ENCODE measurements around the gene DLG2. TPM values are rescaled to one million over a fixed set of nuclear protein-coding genes. Genes with fewer than 3 reads are reported as not detected.

DLG2 gene
- total RNA-seq, 1 experiment from 2014 or later, result 17.5 TPM

DNA sequence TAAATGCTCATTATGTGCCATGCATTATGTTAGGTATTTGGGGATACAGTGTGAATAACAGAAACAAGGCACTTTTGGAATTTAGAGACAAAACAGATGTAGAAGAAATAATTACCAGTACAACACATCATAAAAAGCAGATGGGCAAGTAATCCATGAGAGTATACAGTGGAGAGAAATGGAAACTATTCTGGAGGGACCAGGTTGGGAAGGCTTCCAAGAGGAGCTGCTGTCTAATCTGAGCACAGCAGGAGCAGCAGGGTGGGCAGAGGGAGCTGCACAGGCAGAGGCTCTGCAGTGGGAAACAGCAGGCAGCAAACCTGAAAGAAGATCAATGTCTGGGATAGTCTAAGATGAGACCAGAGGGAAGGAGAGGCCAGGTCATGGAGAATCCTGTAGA lies 2072.3 kb downstream of the DLG2 start:
- H3K27me3 Mint-ChIP-seq (ENCODE audit: low read depth), result no peaks in the 10 kb centered on the region
- H3K36me3 Mint-ChIP-seq, result no peaks in the 10 kb centered on the region
- no peak overlapping the region for H3K27ac Mint-ChIP-seq
- CTCF ChIA-PET, result no interaction called here
- TF ChIP-seq TCF7 (CRISPR knock-in tag; IDR thresholded peaks at IDR 0.05; ENCODE audit: low read depth), result no peak
- TF ChIP-seq FOXK1 (CRISPR knock-in tag; IDR thresholded peaks at IDR 0.05), result no peak
- TF ChIP-seq, protein P1, sequence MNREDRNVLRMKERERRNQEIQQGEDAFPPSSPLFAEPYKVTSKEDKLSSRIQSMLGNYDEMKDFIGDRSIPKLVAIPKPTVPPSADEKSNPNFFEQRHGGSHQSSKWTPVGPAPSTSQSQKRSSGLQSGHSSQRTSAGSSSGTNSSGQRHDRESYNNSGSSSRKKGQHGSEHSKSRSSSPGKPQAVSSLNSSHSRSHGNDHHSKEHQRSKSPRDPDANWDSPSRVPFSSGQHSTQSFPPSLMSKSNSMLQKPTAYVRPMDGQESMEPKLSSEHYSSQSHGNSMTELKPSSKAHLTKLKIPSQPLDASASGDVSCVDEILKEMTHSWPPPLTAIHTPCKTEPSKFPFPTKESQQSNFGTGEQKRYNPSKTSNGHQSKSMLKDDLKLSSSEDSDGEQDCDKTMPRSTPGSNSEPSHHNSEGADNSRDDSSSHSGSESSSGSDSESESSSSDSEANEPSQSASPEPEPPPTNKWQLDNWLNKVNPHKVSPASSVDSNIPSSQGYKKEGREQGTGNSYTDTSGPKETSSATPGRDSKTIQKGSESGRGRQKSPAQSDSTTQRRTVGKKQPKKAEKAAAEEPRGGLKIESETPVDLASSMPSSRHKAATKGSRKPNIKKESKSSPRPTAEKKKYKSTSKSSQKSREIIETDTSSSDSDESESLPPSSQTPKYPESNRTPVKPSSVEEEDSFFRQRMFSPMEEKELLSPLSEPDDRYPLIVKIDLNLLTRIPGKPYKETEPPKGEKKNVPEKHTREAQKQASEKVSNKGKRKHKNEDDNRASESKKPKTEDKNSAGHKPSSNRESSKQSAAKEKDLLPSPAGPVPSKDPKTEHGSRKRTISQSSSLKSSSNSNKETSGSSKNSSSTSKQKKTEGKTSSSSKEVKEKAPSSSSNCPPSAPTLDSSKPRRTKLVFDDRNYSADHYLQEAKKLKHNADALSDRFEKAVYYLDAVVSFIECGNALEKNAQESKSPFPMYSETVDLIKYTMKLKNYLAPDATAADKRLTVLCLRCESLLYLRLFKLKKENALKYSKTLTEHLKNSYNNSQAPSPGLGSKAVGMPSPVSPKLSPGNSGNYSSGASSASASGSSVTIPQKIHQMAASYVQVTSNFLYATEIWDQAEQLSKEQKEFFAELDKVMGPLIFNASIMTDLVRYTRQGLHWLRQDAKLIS (CRISPR knock-in tag; IDR thresholded peaks at IDR 0.05; ENCODE audit: borderline replicate concordance), result no peak
- no peak for TF ChIP-seq ZNF121 (CRISPR knock-in tag; IDR thresholded peaks at IDR 0.05)
- TF ChIP-seq, protein P2, sequence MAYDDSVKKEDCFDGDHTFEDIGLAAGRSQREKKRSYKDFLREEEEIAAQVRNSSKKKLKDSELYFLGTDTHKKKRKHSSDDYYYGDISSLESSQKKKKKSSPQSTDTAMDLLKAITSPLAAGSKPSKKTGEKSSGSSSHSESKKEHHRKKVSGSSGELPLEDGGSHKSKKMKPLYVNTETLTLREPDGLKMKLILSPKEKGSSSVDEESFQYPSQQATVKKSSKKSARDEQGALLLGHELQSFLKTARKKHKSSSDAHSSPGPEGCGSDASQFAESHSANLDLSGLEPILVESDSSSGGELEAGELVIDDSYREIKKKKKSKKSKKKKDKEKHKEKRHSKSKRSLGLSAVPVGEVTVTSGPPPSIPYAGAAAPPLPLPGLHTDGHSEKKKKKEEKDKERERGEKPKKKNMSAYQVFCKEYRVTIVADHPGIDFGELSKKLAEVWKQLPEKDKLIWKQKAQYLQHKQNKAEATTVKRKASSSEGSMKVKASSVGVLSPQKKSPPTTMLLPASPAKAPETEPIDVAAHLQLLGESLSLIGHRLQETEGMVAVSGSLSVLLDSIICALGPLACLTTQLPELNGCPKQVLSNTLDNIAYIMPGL (CRISPR knock-in tag; IDR thresholded peaks at IDR 0.05), result no peak
- no peak for TF ChIP-seq GRHL2 (CRISPR knock-in tag; IDR thresholded peaks at IDR 0.05; ENCODE audit: insufficient replicate concordance, severe bottlenecking)
- no peak for ATAC-seq
- no peak for DNase-seq (ENCODE audit: low spot score)
- no peaks in the 10 kb centered on the region for H3K9me3 Mint-ChIP-seq
- POLR2A ChIA-PET, result no interaction called here
- no peak overlapping the region for H3K4me3 Mint-ChIP-seq
- H3K4me1 Mint-ChIP-seq, result peaks cover 17% of the 10 kb centered on the region

DNA sequence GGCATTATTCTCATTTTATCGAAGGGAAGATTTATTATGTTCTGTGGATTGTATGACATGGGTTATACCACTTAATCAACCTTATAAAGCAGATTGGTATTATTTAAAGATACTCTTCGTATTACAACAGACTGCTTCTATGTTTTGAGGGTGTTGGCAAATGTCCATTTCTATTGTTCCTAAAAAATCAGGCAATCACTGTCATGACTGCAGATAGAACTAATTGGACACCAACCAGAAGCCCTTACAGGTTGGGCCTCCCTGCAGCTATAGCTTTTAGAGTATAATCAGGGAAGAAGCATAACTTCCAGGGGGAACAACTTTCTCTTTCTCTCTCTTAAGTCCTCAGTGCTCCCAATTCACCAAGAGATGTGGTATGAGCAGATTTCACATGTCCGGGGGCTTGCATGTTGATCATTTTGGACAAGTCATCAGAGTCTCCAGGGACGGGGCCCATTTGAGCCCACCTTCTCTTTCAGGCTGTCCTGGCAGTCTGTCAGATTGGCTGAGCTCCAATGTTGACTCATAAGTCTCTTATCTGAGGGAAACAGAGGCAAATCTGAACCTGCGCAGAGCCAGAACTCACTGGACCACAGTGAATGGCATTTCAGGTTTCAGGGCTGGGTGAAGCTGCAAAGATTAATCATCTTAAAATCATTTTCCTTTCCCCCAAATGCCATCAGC lies 2077.0 kb downstream of the DLG2 start:
- Mint-ChIP-seq H3K4me3 (no peak overlapping the region), H3K9me3 (no peaks in the 10 kb centered on the region), H3K36me3 (no peaks in the 10 kb centered on the region), H3K4me1 (peaks cover 11% of the 10 kb centered on the region), H3K27ac (no peak overlapping the region), H3K27me3 (ENCODE audit: low read depth) (peaks cover 3% of the 10 kb centered on the region)
- ChIA-PET CTCF (interaction anchor here (0.6 kb wide), 1 partner anchor 275 kb away, joined by 3 read pairs; no protein-coding TSS in a partner anchor), POLR2A (interaction anchor here (0.6 kb wide), 1 partner anchor 1194 kb away, joined by 7 read pairs; no protein-coding TSS in a partner anchor)
- TF ChIP-seq RELA (CRISPR knock-in tag; IDR thresholded peaks at IDR 0.05; ENCODE audit: borderline replicate concordance) (no peak), ATF1 (CRISPR knock-in tag; IDR thresholded peaks at IDR 0.05) (no peak)
- TF ChIP-seq, protein P3, sequence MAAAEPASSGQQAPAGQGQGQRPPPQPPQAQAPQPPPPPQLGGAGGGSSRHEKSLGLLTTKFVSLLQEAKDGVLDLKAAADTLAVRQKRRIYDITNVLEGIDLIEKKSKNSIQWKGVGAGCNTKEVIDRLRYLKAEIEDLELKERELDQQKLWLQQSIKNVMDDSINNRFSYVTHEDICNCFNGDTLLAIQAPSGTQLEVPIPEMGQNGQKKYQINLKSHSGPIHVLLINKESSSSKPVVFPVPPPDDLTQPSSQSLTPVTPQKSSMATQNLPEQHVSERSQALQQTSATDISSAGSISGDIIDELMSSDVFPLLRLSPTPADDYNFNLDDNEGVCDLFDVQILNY (CRISPR knock-in tag; IDR thresholded peaks at IDR 0.05), result no peak
- TF ChIP-seq, protein P4, sequence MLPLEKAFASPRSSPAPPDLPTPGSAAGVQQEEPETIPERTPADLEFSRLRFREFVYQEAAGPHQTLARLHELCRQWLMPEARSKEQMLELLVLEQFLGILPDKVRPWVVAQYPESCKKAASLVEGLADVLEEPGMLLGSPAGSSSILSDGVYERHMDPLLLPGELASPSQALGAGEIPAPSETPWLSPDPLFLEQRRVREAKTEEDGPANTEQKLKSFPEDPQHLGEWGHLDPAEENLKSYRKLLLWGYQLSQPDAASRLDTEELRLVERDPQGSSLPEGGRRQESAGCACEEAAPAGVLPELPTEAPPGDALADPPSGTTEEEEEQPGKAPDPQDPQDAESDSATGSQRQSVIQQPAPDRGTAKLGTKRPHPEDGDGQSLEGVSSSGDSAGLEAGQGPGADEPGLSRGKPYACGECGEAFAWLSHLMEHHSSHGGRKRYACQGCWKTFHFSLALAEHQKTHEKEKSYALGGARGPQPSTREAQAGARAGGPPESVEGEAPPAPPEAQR (CRISPR knock-in tag; IDR thresholded peaks at IDR 0.05), result no peak
- TF ChIP-seq, protein P5, sequence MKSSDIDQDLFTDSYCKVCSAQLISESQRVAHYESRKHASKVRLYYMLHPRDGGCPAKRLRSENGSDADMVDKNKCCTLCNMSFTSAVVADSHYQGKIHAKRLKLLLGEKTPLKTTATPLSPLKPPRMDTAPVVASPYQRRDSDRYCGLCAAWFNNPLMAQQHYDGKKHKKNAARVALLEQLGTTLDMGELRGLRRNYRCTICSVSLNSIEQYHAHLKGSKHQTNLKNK (CRISPR knock-in tag; IDR thresholded peaks at IDR 0.05), result no peak
- TF ChIP-seq, protein P6, sequence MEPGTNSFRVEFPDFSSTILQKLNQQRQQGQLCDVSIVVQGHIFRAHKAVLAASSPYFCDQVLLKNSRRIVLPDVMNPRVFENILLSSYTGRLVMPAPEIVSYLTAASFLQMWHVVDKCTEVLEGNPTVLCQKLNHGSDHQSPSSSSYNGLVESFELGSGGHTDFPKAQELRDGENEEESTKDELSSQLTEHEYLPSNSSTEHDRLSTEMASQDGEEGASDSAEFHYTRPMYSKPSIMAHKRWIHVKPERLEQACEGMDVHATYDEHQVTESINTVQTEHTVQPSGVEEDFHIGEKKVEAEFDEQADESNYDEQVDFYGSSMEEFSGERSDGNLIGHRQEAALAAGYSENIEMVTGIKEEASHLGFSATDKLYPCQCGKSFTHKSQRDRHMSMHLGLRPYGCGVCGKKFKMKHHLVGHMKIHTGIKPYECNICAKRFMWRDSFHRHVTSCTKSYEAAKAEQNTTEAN (CRISPR knock-in tag; IDR thresholded peaks at IDR 0.05), result no peak
- TF ChIP-seq, protein P7, sequence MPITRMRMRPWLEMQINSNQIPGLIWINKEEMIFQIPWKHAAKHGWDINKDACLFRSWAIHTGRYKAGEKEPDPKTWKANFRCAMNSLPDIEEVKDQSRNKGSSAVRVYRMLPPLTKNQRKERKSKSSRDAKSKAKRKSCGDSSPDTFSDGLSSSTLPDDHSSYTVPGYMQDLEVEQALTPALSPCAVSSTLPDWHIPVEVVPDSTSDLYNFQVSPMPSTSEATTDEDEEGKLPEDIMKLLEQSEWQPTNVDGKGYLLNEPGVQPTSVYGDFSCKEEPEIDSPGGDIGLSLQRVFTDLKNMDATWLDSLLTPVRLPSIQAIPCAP (CRISPR knock-in tag; IDR thresholded peaks at IDR 0.05), result no peak
- ATAC-seq (no peak), DNase-seq (ENCODE audit: low spot score) (no peak)

Data from WTC11 (cell line).